ENCODE measurements around the gene ACOX1.

ACOX1 gene

DNA sequence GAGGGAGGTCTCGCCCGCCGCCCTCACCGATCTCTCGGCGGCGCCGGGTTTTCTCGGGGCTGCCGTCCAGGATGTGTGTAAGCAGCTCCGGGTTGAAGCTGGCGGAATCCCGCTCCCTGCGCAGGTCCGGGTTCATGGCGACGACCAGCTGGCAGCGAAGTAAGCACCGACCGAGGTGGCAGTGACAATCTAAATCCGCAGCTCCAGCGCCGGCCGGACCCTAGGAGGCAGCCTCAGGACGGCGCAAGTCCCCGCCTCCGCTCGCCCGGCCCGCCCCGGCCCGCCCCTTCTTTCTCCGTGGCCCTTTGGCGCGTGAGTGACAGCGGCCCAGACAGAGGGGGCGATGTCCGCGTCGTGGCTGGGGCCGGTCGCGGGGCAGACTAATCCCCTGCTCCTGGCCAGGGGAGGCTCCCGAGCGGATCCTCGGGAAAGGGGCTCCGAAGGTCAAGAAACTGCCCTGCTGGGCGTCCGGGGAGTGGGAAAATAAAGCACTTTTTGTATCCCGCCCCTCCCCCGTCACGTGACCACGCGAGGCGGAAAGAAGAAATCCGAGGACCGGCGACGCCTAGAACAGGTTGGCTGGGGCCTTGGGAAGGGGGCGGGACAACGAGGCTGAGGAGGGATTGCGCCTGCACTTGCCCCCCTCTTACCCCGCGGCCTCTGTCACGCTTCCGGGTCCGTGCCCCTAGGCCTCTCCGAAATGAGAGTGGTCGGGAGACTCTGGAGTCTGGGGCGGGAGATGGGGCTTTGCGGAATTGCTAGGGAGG, at the start of gene ACOX1, which contains the start of gene TEN1:
Gene ACOX1, minus strand, starts transcription at position 229 of the 767 bp plus-strand sequence. Its CDS starts 93 bp downstream, at position 136.
Gene TEN1, plus strand, starts transcription at position 303 of the 767 bp plus-strand sequence. CDS start 6,953 bp downstream, outside the sequence.
- DNase-seq: peak; percentile 94 to 96

- DNase-seq: no peak
Measured at GRCh38 chr17:76027159-76027839, 48.3 kb upstream of the ACOX1 start, which contains the start of gene EVPL. TSS of gene EVPL (minus strand) at chr17:76027306. CDS start at chr17:76027198, 108 bp downstream.

GRCh38 chr17:76026714-76027158, 47.8 kb upstream of the ACOX1 start:
- DNase-seq: no peak

DNA sequence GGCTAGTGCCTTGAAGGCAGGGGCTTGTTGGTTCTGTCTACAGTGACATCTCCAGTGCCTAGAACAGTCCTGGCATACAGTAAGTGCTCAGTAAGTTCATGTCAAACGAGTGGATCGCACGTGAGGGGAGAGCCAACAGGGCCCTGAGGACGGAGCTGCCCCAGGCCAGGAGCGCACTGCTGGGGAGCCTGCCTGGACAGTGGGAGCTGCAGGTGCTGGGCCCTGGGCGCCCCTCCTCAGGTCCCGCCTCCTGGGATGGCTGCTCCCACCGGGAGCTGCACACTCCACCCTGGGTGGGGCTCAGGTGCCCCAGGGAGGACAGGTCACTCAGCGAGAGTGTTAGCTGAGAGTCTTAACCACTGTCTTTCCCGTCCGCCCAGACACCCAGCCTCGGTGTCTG, 46.3 kb upstream of the ACOX1 start:
- DNase-seq: no peak

DNA sequence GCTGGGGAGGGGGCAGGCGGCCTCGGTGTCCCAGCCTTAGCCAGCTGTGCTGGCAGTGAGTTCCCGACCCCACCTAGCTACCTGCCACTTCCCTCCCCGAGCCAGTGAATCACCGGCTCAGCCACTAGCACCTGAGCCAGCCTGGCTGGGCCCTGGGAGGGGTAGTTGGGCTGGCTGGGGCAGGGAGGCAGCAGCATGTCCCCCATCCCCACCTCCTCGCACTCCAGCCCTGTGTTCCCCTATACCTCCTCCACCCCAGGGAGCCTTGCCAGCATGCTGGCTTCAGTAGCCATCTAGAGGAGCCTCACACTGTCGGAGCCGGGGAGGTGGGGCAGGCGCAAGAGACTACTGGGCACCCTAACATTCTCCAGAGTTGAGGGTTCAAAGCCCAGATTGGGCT, 45.4 kb upstream of the ACOX1 start:
- no peak for DNase-seq

- DNase-seq: no peak
Measured at GRCh38 chr17:76023900-76024237, 44.9 kb upstream of the ACOX1 start.

DNA sequence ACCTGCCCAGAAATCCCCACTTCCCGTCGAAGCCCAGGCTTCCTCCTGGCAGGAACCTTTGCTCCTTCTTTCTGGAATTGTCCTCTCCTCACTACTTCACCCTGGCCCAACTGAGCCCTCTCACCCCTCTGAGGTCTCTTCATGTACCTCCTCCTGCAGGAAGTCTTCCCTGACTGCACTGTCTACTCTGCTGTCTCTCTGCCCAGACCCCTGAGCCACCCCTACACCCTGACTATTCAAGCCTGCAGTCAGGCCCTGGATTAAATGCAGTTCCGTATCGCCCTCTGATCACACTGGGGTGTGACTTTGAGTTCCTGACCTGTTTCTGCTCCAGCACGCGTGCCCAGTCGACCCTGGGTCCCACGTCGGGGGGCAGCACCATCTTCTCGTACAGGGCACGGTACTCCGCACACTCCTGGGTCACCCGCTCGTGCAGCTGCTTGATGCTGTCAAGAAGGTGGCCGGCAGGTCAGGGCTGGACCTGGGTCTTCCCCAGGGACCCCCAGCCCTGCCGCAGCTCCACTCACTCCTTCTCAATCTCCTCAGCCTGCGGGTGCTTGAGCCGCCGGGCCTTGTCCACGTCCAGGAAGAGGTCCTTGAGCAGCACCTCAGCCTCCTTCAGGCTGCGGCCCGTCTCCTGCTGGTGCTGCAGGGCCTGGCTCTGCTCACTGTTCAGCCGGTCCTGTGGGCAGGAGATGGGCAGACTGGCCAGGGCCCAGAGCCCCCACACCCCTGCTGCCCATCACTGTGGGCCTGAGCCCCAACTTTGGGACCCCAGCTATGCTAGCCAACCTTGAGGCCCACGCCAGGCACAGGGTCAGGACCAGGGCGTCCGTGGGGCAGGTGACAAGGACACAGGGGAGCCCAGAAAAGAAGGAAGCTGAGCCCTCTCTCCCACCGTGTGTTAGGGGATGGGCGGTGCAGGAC, 44.3 kb upstream of the ACOX1 start:
- DNase-seq: no peak

DNA sequence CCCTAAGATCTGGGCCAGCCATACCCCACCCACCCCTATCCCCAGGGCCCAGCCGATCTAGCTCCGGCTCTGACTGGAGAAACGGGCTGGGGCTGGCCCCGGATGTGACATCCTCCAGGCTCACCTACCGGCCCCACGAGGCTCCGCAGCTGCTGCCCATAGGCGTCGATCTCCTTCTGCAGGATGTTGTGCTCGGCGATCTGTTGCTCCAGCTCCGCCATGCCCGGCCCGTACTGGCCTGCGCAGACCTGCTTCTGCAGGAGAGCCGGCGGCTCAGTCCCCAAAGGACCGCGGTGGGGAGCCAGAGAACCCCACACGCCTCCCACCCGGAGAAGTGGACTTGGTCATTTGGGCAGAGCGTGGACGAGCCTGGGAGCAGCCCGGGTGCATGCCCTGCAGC, 43.3 kb upstream of the ACOX1 start:
- DNase-seq: no peak

DNA sequence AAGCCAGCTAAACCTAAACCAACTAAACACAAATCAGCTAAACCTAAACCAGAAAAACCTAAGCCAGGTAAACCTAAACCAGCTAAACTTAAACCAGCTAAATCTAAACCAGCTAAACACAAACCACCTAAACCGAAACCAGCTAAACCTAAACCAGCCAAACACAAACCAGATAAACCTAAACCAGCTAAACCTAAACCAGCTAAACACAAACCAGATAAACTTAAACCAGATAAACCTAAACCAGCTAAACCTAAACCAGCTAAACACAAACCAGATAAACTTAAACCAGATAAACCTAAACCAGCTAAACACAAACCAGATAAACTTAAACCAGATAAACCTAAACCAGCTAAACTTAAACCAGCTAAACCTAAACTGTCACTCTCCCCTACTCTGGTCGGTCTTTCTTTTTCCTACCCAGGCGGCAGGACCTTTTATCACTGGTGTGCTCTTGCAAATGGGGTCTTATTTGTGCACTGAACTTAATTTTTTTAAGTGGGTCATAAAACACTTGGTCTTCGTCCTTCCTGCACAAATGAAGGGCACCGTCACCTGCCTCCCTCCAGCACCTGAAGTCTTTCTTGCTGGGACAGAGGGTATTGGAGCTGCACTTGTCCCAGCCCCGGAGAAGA, 41.0 kb upstream of the ACOX1 start:
- DNase-seq: no peak

DNA sequence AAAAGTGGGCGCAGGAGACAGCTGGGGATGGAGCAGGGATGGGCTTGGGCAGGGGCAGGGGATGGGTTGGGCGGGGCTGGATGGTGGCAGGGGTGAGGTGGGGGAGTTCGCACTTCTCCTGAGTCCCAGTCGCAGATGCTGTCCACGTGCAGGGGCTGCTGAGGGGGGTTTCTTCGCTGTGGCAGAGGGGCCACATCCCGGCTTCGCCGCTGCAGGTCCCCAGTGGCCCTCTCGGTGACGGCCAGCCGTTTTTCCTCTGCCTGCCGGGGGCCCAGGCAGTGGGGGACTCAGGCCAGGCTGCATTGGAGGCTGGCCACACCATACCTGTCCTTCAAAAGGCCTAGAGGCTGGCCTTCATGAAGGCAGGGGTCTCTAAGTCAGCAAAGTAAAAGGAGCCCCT, 39.8 kb upstream of the ACOX1 start:
- no peak for DNase-seq

GRCh38 chr17:76018340-76018680, 39.3 kb upstream of the ACOX1 start:
- no peak for DNase-seq

- DNase-seq: no peak
Measured at GRCh38 chr17:76017481-76018339, 38.7 kb upstream of the ACOX1 start.

GRCh38 chr17:76014925-76015261, 35.9 kb upstream of the ACOX1 start:
- no peak for DNase-seq

- peak; percentile 3 to 41 for DNase-seq
Measured at GRCh38 chr17:76014100-76014924, 35.3 kb upstream of the ACOX1 start.

DNA sequence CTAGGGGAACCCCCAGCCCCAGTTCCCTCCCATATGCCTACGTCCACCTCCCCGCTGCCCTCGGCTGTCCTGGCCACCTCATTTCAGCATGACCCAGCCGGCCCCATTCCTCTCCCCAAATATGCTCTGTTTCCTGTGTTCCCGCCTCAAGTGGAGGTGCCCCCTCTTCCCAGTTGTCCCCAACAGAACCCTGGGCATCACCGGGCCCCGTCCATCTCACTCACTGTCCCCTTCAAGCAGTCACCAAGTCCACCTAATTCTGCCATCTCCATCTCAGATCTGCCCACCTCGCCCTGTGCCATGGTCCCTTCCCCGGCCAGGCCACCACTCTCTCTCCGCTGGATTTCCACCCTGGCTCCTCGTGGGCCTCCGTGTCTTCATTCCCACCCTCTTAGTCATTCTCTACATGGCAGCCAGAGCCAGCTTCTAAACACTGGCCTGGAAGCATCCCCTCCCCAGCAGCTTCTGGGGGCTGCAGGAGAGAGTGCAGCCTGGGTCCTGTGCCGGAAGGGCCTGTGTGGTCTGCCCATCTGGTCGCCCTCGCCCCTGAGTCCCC, 34.5 kb upstream of the ACOX1 start:
- DNase-seq: no peak

DNA sequence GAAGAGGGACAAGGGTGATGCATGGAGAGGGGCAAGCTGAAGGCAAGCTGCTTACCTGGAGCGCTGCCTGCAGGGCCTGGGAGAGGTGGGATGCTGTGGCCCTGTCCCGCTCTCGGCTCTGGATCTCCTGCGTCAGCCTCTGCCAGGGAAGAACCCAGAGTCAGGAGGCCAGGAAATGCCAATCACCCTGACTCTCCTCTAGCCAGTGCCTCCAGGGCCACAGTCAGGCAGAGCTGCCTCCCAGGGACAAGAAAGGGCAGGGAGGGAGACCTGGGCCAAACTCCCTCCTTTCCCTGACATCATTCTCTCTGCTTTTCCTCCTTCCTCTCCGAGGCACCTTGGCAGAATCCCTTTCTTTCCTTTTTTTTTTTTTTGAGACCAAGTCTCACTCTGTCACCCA, 33.0 kb upstream of the ACOX1 start:
- no peak for DNase-seq

- DNase-seq: no peak
Measured at GRCh38 chr17:76009969-76010661, 31.1 kb upstream of the ACOX1 start.

GRCh38 chr17:76009447-76009846, 30.5 kb upstream of the ACOX1 start:
- no peak for DNase-seq

- no peak for DNase-seq
Measured at GRCh38 chr17:76008630-76009425, 29.9 kb upstream of the ACOX1 start.

Data from hippocampal formation (tissue), 2 donors.